ENCODE data around the gene PCDH18.
"Not testable (repeated sequence)": the region's sequence is repeated elsewhere in the genome, so short reads cannot be mapped to it uniquely, and the experiment has no call there.

The PCDH18 gene

DNA sequence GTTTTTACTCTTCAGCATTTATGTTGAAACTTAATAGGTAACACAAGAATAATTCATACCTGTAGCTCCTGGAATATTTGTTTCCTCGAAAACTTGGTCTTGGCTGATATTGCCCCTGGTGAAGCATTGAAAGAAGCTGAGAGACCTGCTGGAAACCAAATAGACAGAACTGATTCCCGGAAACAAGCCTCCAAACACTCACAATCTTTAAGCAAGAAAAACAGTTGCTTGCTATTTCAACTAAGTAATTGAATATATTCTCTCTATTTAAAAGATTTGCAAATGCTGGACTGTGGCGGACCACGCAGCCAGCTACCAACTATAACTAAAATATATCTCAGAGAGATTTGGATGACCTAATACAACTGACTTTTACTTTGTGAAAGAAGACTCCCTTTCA lies 3.6 kb downstream of the PCDH18 start:
- no peak for DNase-seq (ENCODE audit: low spot score)

- no peak for DNase-seq (ENCODE audit: low spot score)
Measured at GRCh38 chr4:137526681-137527080, 5.6 kb downstream of the PCDH18 start.

DNA sequence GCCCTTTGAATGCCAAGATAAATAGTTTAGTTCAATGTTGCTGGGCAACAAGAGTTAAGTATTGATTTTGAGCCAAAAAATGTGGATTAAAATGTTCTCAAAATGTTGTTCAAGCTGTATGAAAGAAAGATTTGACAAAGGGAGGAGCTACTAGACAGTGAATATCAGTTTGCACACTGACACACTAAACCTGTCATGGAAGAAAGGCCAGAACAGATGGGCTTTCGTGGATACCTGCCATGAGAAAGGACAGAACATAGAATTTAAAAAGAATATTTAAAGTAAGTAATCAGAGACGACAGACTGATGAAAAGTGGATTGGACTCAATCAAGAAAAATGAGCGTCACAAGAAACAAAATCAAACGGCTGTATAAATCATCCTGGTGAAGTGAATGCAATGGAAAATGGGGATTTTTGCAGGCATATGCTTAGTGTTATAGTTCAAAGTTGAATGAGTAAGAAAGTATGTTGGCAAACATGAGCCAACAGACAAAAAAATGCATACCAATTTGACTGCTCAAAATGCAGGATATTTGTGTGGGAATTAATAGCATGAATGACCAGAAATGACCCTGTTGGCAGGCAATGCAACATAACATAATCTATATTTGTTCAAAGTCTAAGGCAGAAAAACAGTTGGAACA lies 7.4 kb downstream of the PCDH18 start:
- no peak for DNase-seq (ENCODE audit: low spot score)

DNA sequence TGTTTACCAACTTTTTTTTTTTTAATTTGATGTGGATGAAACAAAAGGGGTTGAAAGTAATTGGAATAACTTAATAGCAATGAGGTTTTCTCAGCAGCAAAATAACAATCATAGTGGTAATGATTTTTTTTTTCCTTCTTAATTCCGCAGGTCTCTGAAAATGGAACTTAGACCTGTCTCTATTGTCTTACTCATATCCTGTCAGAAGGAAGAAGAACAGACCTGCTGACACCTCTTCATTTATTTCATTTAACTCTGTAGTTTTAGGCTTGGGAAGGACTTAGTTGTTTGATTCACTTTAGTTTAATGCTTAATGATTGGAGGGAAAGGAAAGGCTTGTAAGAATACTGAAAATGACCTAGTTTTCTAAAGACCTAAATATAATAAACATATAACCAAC lies 9.0 kb downstream of the PCDH18 start:
- no peak for DNase-seq (ENCODE audit: low spot score)

DNA sequence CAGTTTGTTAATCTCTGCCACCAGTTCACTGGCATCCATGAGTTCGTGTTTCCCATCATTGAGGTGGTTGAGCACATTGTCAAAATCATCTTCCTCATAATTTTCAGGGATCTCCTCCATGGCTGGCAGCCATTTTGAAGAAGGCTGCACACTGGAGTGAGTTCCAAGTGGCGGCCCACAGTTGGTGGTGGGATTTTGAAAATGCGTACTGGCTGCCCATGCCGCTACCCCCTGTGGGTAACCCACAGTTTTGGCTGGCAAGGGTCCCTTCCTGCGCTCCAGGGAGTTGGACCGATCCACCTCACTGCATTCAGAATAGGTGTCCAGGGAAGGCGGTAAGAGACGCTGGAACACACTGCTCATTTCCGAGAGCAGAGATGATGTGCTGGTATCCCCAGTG lies 11.2 kb downstream of the PCDH18 start:
- DNase-seq (ENCODE audit: low spot score): no peak

DNA sequence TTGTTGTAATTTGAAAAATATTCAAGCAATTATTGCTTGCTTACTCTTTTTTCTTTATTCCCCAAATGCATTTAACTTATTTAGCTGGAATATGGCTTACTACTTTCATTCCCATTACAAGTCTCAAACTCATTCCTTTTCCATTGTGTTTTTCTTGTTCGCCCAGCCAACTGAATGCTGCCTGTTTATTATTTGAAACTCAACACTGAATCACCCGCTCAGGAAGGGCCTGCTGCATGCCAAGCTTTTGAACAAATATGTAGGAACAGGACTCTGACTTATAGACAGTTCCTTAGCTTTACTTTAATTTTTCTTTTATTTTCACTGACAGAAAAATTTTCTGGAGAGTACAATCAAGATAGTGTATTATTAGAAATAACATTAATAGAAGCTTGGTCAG lies 12.9 kb downstream of the PCDH18 start:
- DNase-seq (ENCODE audit: low spot score): no peak

DNA sequence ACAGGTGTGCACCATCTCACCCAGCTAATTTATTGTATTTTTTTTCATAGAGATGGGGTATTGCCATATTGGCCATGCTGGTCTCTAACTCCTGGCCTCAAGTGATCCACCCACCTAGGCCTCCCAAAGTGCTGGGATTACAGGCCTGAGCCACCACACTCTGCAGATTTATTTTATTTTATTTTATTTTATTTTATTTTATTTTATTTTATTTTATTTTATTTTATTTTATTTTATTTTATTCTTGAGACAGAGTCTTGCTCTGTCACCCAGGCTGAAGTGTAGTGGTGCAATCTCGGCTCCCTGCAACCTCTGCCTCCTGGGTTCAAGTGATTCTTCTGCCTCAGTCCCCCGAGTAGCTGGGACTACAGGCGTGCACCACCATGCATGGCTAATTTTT lies 15.0 kb downstream of the PCDH18 start:
- DNase-seq (ENCODE audit: low spot score): not testable (repeated sequence)

GRCh38 chr4:137514406-137515111 lies 17.7 kb downstream of the PCDH18 start:
- DNase-seq (ENCODE audit: low spot score): no peak

- DNase-seq (ENCODE audit: low spot score): peak; percentile 97
Measured at GRCh38 chr4:137510557-137511265, 21.6 kb downstream of the PCDH18 start.

DNA sequence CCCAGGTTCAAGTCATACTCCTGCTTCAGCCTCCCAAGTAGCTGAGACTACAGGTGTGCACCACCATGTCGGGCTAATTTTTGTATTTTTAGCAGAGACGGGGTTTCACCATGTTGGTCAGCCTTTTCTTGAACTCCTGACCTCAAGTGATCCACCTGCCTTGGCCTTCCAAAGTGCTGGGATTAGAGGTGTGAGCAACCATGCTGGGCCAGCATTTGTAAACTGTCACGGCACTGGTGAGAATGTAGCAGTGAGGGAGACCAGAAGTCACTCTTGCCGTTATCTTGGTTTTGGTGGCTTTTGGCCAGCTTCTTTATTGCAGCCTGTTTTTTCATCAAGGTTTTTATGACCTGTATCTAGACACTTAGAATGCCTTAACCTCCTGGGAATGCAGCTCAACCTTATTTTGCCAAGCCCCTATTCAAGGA lies 22.4 kb downstream of the PCDH18 start:
- DNase-seq (ENCODE audit: low spot score): no peak

- no peak for DNase-seq (ENCODE audit: low spot score)
Measured at GRCh38 chr4:137502339-137503129, 29.8 kb downstream of the PCDH18 start.

- not testable (repeated sequence) for DNase-seq (ENCODE audit: low spot score)
Measured at GRCh38 chr4:137496267-137496666, 36.0 kb downstream of the PCDH18 start.

DNA sequence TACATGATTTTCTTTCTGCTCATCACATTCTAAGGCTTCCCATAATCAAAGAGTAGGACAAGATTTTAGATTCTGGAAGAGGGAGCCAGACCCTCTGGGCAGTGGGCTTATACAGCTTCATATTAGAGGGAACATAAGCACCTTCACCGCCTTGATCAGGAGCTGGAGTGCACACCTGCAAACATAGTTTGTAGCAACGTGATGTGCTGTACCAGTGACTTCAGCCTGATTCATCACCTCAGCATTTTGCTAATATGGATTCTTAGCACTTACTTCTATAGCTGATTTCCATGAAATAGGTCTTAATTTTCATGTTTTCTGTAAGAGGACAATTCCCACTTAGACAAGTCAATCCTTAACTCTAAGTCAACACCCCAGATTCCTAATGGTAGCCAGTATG lies 36.7 kb downstream of the PCDH18 start:
- DNase-seq (ENCODE audit: low spot score): no peak

DNA sequence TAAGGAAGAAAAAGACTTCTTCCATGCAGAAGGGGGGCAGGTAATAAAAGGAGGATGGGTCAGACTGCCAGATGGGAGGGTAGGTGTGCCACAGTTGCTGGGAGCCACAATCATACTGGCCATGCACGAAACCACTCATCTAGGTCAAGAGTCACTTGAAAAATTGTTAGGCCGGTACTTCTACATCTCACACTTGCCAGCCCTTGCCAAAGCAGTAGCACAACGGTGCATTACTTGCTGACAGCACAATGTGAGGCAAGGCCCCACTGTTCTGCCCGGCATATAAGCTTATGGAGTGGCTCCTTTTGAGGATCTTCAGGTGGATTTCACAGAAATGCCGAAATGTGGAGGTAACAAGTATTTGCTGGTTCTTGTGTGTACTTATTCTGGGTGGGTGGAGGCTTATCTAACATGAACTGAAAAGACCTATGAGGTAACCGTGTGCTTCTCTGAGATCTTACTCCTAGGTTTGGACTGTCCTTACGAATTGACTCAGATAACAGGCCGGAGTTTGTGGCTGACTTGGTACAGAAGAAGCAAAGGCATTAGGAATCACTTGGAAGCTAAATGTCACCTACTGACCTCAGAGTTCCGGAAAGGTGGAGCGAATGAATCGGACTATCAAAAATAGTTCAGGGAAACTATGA lies 48.9 kb downstream of the PCDH18 start:
- not testable (repeated sequence) for DNase-seq (ENCODE audit: low spot score)

DNA sequence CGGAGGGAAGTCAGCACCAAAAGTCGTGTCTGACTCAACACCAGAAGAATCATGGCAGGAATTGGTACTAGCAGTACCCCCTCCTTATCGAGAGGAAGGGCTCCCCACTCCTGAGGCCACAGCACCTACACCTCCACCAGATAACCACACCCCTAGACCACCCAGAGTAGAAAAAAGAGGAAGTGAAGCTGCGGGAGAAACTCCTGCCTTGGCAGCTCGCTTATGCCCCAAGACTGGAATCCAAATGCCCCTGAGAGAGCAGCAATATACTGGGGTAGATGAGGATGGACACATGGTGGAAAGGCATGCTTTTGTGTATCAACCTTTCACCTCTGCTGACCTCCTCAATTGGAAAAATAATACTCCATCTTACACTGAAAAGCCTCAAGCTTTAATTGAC lies 52.6 kb downstream of the PCDH18 start:
- not testable (repeated sequence) for DNase-seq (ENCODE audit: low spot score)

DNA sequence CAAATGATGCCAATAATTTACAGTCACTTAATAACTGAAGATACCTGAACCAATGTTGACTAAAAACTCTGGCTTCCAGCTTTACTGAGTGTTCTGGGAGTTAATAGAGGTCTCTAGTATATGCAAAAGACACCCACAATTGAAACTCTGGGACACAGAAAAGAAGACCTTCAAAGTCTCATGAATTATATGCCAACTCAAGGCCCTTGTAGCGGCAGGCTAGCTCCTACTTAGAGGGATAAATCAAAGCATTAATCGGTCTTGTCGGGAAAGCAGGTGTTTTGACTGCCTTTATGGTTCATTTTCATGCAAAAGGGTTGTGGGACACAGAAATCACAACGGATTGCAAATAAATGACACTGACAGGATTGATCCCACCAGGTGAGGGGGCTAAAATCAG lies 55.9 kb downstream of the PCDH18 start:
- no peak for DNase-seq (ENCODE audit: low spot score)

- DNase-seq (ENCODE audit: low spot score): peak; percentile 25
Measured at GRCh38 chr4:137474711-137475301, 57.5 kb downstream of the PCDH18 start.

DNA sequence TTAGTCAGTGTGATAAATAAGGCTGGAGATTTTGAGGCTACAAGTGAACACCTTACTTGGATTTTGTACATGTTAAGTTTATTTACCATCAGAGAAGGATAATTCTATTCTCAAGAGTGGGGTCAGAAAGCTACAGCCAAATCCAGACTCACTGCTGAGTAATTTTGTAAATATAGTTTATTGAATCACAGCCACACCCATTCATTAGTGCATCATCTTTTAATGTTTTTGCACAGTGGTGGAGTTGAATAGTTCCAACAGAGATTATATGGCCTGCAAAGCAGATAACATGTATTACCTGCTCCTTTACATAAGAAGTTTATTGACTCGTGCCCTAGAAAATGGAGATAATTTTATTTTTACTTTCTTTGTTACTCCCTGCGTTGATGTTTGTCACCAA lies 60.4 kb downstream of the PCDH18 start:
- DNase-seq (ENCODE audit: low spot score): no peak

DNA sequence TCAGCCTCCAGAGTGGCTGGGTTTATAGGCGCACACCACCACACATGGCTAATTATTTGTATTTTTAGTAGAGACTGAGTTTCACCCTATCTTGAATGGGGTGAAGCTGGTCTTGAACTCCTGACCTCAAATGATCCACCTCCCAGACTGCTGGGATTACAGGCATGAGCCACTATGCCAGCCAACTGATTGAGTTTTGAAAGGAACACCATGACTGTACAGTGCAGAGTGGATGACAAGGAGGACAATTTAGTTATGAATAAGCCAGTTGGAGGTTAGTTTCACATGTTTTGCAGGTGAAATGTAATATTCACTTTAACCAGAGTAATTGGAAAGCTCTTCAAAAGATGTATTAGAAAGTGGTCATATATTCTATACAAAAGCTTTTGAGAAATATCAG lies 60.8 kb downstream of the PCDH18 start:
- DNase-seq (ENCODE audit: low spot score): no peak

DNA sequence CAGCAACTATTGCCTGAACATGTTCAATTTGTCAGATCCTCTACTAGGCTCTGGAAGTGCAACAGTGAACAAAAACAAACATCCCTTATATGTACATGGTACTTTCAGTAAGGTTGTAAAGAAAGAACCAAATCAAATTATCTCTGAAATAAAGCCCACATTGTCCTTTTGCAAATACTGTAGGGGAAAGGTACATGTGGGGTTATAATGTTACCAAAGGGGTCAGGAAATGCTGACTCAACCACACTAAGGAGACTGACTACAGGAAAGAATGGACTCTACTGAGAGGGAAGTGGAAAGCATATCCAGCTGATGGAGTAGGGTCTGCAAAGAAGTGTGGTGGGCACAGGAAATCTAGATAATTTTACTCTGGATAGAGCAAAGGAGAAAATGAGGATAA lies 61.5 kb downstream of the PCDH18 start:
- DNase-seq (ENCODE audit: low spot score): peak; percentile 62

Data from COLO829 (cell line).